ENCODE measurements around the gene CLDN22. TPM values are rescaled to one million over a fixed set of nuclear protein-coding genes. Genes with fewer than 3 reads are reported as not detected.

The CLDN22 gene
- total and polyA plus RNA-seq, 2 of the 8 experiments (the other 6 are each of a cell fraction or from before 2014, with no cell fraction given) = not detected

GRCh38 chr4:183362916-183363542, 43.0 kb upstream of the CLDN22 start:
- Histone ChIP-seq H3K9me3 (ENCODE audit: insufficient read depth in 2 of 2, low read depth in 1 of 2, low read length in 1 of 2) (no peaks in the 10 kb centered on the region), H3K23ac (ENCODE audit: insufficient read length) (no peak overlapping the region), H3K18ac (ENCODE audit: extremely low read depth, low read length) (no peak overlapping the region), H3K4me3 (ENCODE audit: extremely low read depth in 1 of 4, insufficient read depth in 2 of 4, low read depth in 3 of 4, low read length in 4 of 4) (no peak overlapping the region), H3K14ac (ENCODE audit: insufficient read length) (no peak overlapping the region), H4K91ac (replicated peaks; ENCODE audit: insufficient read length, low read length) (no peak overlapping the region), H3K4me1 (replicated peaks in 1 of 4; ENCODE audit: control insufficient read depth in 3 of 4, insufficient read depth in 4 of 4, low read length in 3 of 4) (peaks cover 0 to 3% (median 0%) of the 10 kb centered on the region in 4 experiments; a peak in 2 of 7 replicates), H2BK120ac (replicated peaks; ENCODE audit: low read depth, low read length) (no peak overlapping the region), H3K4ac (replicated peaks; ENCODE audit: insufficient read length, low read depth, low read length) (no peak overlapping the region), H4K8ac (ENCODE audit: extremely low read depth, insufficient read depth, low read length) (no peak overlapping the region), H3K9ac (replicated peaks in 1 of 4; ENCODE audit: extremely low read depth in 1 of 4, low read depth in 3 of 4, low read length in 3 of 4) (no peak overlapping the region), H3K27ac (ENCODE audit: low read depth, low read length) (no peak overlapping the region), H3K23me2 (ENCODE audit: low read depth, low read length) (no peaks in the 10 kb centered on the region), H2AFZ (ENCODE audit: low read length) (no peak overlapping the region), H3K56ac (replicated peaks; ENCODE audit: insufficient read length, low read depth, low read length) (no peak overlapping the region), H2BK5ac (ENCODE audit: low read depth, low read length) (no peak overlapping the region), H2BK20ac (ENCODE audit: low read length) (no peak overlapping the region), H3K27me3 (replicated peaks in 1 of 4; ENCODE audit: control insufficient read depth in 3 of 4, extremely low read depth in 1 of 4, insufficient read depth in 3 of 4, low read length in 3 of 4) (no peaks in the 10 kb centered on the region), H4K20me1 (replicated peaks in 1 of 2; ENCODE audit: control insufficient read depth in 1 of 2, insufficient read depth in 2 of 2, low read length in 2 of 2) (no peaks in the 10 kb centered on the region), H2AK5ac (ENCODE audit: low read depth, low read length) (no peak overlapping the region), H3K36me3 (ENCODE audit: control insufficient read depth in 2 of 4, insufficient read depth in 4 of 4, low read length in 3 of 4) (no peaks in the 10 kb centered on the region), H4K5ac (ENCODE audit: insufficient read length, low read depth, low read length) (no peak overlapping the region), H2BK15ac (ENCODE audit: low read length) (no peak overlapping the region), H3K4me2 (ENCODE audit: insufficient read depth in 1 of 2, low read depth in 2 of 2, low read length in 2 of 2) (no peak overlapping the region), H2BK12ac (ENCODE audit: low read depth, low read length) (no peak overlapping the region), H3K79me2 (ENCODE audit: control insufficient read depth in 1 of 2, insufficient read depth in 2 of 2, low read length in 2 of 2) (no peaks in the 10 kb centered on the region), H3K79me1 (ENCODE audit: low read depth, low read length) (no peaks in the 10 kb centered on the region)
- ChIA-PET POLR2A (ENCODE audit: partially characterized antibody) (no interaction called here), CTCF (ENCODE audit: partially characterized antibody) (interaction anchor here (0.6 to 2.4 kb wide), 17 partner anchors 8 to 358 kb away, joined by 3 to 6 read pairs (median 3); no protein-coding TSS in a partner anchor)
- TF ChIP-seq, protein P1, sequence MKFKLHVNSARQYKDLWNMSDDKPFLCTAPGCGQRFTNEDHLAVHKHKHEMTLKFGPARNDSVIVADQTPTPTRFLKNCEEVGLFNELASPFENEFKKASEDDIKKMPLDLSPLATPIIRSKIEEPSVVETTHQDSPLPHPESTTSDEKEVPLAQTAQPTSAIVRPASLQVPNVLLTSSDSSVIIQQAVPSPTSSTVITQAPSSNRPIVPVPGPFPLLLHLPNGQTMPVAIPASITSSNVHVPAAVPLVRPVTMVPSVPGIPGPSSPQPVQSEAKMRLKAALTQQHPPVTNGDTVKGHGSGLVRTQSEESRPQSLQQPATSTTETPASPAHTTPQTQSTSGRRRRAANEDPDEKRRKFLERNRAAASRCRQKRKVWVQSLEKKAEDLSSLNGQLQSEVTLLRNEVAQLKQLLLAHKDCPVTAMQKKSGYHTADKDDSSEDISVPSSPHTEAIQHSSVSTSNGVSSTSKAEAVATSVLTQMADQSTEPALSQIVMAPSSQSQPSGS (IDR thresholded peaks at IDR 0.05; ENCODE audit: low read length) = no peak
- TF ChIP-seq, protein P2, sequence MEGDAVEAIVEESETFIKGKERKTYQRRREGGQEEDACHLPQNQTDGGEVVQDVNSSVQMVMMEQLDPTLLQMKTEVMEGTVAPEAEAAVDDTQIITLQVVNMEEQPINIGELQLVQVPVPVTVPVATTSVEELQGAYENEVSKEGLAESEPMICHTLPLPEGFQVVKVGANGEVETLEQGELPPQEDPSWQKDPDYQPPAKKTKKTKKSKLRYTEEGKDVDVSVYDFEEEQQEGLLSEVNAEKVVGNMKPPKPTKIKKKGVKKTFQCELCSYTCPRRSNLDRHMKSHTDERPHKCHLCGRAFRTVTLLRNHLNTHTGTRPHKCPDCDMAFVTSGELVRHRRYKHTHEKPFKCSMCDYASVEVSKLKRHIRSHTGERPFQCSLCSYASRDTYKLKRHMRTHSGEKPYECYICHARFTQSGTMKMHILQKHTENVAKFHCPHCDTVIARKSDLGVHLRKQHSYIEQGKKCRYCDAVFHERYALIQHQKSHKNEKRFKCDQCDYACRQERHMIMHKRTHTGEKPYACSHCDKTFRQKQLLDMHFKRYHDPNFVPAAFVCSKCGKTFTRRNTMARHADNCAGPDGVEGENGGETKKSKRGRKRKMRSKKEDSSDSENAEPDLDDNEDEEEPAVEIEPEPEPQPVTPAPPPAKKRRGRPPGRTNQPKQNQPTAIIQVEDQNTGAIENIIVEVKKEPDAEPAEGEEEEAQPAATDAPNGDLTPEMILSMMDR (IDR thresholded peaks at IDR 0.05; ENCODE audit: control extremely low read depth in 1 of 3, insufficient read depth in 1 of 3, low read depth in 1 of 3, low read length in 3 of 3) = peak; percentile 20 to 48 (median 37); a peak in 3 of 4 replicates
- 0 out of 2 replicates have a peak, but pooled peaks have one; percentile 12 for TF ChIP-seq EGR1 (IDR thresholded peaks at IDR 0.05; ENCODE audit: borderline replicate concordance, low read depth, low read length)
- no peak for TF ChIP-seq JUN (IDR thresholded peaks at IDR 0.05; ENCODE audit: low read depth, low read length)
- TF ChIP-seq RAD21 (IDR thresholded peaks at IDR 0.05 in 1 of 2, conservative IDR thresholded peaks at IDR 0.05 in 1 of 2; ENCODE audit: low read depth in 2 of 2, low read length in 2 of 2) = peak; percentile 60 to 68
- no peak for TF ChIP-seq BACH1 (IDR thresholded peaks at IDR 0.05; ENCODE audit: low read length)
- no peak for DNase-seq (ENCODE audit: low read depth in 1 of 2, low spot score in 2 of 2)
- no peak for FAIRE-seq
- 73 to 100% methylated on average over 1 to 15 of the region's 15 CpGs for WGBS, 2 experiments (ENCODE audit: extremely low coverage in 1 of 2, insufficient coverage in 1 of 2, insufficient read length in 1 of 2, insufficient replicate concordance in 2 of 2, low coverage in 1 of 2, low lambda C conversion rate in 2 of 2, missing lambda C conversion rate in 1 of 2)

Measured in H1 (cell line).